HS-5 (cell line): Measurements from ENCODE around the gene PLEKHA6.

Experiments
- DNase-seq: peaks from one replicate; pipeline ENCODE4 v3.0.0-alpha.2; 2012; ENCODE audit warnings: low read depth

The PLEKHA6 gene

DNA sequence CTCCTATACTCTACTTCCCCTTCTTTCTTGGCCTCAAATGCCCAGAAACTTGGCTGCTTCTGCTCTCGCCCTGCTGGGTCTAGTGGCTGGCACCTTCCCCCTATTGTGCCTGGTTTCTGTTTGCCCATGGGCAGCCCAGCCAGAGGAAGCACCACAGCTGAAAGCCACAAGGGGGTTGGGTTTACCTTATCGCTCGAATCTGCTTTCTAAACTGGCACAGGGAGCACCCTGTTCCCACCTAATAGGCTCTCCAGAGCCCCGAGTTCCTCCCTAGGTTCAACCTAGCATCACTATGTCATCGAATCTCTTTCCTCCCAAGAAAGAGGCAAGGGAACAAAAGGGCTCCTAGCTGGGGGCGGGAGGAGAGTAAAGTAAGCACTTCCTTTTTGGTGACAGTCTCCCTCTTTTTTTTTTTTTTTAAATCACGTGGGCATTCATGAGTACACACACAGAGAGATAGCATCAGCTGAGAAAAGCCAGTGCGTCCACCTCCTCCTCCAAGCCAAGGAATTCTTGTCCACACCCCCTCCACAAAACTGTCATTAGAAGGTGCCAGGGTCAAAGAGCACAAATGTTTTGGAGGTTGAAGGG, 72.8 kb downstream of the PLEKHA6 start:
- DNase-seq, result no peak

DNA sequence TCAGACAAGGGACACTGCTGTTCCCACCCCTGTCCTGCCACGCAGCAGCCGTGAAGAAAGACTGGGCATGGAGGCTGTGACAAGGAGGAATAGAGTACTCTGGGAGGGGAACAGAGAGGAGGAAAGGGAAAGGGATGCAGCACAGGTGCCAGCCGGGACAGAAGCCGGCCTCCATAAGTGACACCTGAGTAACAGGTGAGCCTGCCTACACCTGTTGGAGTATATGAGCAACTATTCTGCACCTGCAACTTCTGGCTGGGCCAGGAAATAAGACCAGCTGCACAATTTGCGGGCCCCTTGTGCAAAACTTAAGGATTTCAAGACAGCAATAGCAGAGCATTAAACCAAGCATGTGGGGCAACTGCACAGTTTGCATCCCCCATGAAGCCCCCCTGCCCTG, 73.4 kb downstream of the PLEKHA6 start:
- no peak for DNase-seq

DNA sequence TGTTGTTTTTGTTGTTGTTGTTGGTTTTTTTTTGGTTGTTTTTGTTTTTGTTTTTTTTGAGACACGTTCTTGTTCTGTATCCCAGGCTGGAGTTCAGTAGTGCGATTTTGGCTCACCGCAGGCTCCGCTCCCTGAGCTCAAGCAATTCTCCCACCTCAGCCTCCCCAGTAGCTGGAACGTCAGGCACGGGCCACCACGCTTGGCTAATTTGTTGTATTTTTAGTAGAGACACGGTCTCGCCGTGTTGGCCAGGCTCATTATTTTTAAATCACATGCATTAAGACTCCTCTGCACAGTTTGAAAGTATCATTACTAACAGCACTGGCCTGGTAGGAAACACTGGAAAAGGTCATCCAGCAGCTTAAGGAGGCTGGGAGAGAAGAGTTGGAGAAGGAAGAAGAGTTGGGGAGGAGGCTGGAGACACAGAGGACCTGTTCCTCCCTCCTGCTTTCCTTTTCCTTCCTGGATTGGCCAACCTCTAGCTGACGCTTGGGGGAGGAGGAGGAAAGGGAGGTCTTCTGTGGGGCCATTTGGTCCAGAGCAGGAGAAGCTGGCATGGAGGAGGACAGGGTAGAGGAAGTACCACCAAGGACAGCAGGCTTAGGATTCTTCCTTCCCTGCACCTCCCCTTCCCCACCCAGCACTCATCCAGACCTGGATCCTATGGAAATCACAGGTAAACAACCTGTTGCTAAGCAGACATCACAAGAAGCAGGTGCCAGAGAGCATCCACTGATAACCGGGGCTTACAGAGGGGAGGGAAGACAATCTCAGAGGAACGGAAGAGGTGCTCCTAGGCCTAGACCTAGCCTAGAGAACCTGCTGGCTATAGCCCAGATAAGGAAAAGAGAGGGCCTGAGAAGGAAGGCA, 74.1 kb downstream of the PLEKHA6 start:
- DNase-seq, result no peak

DNA sequence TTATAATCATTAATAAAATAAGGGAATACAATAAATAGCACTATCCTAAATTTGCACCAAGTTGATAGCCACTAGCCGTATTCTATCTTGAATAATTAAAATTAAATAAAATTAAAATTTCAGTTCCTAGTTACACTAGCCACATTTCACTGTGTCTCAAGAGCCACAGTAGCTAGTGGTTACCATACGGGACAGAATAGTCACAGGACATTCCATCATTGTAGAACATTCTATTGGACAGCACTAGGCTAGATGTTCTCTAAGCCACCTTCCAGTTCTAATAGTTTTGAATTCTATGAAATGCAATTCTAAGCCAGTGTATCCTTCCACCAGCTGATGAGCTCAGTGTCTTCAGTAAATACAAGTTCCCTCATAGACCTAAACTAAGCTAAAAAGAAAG, 74.8 kb downstream of the PLEKHA6 start:
- no peak for DNase-seq

DNA sequence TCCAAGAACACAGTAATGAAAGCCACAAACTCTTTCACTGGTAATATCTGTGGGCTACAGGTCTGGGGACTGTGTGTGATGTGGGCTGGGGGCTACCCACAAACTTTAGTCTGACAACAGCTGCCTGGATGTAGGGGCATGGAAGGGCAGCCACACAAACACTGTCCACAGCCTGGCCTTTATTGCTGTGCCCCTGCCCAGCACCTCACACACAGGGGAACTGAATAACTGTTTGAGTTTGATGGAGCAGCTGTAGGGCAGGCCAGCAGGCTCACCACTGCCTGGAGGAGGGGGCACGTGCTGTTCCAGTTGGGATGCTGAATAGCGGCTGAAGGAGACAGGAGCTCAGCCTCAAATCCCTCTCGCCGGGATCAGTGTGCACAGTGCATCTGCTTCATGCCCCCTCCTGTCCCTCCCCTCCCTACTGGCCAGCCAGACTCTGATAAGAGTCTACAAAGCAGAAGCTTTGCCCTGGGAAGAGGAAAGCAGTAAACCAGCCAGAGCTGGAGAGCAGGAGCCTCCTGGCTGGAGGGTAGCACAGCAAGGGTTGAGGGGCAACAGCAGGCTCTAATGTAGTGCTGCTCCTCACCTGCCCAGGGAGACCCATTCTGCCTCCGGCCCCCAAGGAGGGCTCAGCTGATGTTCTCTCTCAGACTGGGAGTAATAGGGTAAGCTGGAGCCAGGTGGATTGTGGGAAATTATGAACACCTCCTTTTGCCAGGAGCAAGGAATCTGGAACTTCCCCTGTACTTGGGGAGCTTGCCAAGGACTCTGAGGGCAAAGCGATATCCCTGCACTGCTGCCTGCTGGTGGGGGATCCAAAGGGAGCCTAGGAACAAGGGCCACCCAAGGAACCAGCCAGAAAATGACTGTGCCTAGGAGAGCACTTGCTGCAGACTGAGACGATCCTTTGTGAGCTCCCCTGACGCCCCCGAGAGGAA, 75.7 kb downstream of the PLEKHA6 start:
- no peak for DNase-seq

DNA sequence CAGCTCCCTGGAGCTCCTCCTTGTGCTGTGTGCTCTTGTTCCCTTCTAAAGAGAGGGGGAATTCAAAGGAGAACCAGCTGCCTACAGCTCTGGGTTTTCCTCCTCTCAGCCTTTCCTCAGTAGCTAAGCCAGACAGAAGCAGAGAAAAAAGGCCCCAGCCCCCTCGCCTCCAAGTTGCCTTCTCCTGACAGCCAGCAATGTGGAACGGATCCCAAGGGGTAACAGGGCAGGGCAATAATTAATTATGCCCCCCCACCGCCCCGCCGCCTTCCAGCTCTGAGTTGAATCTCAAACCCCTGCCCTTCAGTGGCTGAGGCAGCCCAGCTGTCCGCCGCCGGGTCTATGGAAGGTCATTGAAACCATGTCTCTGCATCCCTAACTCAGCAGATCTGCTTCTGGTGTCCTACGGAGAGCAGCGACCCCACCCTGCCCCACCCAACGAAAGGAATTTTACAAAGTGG, 76.9 kb downstream of the PLEKHA6 start:
- DNase-seq, result no peak

DNA sequence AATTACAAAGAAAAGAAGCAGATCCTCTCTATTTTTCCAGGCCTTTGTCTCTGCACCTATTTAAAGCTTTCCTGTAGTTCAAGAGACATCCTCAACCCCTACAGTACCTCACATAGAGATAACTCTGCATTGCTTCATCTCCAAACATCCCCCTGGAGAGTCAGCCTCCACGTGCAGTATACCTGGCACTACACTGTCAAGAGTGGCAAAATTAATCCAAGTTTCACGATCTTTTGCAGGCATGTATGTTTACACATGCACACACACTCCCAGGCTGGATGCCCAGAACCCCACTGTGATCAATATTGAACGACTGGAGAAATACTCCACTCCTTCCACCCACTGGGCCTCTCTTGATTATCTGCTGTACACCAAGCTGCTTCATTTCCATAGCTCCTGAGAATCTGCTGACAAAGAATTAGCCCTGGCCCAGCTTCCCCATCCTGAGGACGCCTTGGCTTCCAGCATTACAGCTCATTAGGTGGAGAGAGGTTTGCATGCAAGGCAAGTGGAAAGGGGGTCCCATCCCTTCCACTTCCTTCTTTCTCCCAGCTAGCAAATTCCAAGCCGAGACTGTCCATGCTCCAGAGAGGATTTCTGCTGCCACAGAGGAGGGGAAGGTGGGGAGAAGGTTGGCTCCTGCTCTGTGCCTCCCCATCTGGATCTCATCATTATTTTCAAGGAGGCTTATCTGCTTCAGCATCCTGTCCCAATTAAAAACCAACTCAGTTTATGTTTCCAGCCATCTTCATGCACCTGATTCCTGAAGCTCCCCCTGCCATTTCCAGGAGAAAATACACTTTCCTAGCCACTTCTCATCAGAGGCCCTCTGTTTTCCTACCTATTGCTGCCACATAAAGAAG, 79.4 kb downstream of the PLEKHA6 start:
- no peak for DNase-seq

DNA sequence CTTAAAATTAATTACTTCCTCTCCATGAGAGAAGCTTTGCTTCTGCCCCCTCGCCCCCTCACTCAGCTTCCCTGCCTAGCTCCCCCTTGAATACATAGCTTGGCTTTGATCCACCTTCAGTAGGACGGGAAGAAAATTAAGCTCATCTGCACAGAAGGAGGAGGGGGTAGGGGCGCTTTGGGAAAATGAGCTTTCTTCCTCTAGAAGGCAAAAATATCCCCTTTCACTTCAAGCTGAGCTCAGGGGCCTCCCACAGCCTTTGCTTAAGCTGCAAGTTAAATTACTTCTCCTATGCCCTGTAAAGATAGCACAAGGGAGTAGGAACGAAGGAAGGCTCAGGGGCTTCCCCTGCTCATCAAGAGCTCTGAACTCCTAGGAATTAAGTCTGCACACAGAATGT, 80.8 kb downstream of the PLEKHA6 start:
- DNase-seq, result no peak

DNA sequence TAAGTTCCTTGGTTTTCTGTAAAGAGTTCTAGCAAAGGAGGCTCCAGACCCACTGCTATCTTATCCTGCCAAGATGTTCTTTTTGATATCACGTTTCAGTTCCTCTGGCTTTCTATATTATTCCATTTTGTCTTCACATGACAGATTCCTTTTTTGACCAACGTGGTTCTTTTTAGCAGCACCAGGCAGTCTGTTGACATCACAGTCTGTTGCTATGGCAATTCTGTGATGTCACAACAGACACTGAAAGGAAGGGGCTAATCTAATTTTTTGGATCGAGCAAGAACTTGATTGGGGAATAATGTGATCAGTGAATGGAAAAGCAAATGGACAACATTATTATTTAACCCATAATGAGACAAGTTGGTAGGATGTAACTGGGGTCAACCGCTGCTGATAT, 81.5 kb downstream of the PLEKHA6 start:
- no peak for DNase-seq

DNA sequence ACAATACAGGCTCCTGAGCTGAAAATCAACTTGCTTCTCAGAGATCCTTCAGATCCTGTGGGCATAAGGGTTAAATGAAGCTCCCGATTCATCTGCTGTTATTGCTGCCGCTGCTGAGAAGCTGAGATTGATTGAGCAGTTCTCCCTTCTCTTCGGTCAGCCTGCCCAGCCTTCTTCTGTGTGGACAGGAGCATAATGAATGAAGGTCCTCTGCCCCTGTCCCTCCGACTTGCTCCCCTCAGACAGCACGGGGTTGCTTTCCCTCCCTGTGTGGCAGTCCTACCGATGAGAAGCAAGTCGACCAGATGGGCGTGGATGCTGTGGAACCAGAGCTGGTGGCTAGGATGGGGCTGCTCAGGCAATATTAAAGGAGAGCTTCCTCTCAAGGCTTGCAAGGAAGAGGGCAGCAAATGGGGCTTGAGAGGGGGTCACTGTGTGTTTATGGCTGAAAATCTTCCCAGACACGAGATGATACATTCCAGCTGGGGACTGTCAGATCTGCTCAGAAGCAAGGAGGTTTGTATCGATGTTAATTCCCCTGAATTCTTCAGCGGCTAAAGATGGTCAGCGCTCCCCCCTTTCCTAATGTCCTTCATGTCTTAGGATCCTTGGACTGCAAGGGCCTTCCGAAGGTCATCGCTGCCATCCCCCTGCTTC, 82.0 kb downstream of the PLEKHA6 start:
- no peak for DNase-seq

DNA sequence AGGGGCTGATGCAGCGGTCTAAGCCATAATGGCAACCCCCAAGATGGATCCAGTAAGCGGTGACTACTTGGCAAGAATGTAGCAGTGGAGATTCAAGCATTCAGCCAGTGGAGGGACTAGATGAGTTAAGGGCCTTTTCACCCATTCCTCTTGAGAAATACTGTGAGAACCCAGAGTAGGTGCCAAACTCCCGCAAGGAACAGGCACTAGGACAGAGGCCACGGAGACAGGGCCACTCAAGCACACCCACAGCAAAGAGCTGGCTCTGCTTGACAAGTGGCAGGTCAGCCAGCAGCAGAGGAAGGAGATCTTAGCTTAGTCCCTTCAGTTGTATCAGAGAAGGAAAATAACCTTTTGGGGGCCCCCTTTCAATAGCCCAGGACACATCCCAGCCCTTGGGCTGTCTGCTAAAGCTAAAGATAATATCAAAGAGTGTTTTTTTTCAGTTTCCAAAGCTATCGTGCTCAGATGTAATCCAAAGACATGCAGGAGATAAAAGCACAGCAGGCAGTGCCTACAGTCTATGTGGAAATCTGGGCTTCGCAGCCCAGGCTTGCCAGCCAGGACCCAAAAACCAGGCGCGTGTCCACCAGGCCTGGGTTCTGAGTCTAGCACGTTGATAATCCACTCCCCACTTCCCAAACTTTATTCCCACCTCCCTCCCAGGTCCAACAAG, 83.9 kb downstream of the PLEKHA6 start:
- DNase-seq, result no peak

DNA sequence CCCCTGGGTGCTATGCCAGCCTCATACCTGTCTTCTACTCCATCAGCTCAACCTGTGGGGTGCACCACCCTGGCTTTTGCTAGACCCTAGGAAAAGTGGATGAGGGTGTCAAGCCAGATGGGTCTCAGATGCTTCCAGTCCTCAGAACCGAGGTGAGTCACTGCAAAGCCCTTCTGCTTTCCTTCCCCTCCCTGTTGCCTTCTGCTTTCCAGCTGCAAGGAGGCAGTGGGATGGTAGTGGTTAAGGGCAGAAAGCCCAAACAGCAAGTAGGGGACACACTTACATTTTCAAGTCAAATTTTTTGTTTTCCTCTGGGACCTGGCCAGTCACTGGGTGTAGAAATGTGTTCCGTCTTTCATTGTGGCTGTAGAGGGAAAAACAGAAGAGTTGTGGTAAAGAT, 85.3 kb downstream of the PLEKHA6 start:
- DNase-seq, result no peak

DNA sequence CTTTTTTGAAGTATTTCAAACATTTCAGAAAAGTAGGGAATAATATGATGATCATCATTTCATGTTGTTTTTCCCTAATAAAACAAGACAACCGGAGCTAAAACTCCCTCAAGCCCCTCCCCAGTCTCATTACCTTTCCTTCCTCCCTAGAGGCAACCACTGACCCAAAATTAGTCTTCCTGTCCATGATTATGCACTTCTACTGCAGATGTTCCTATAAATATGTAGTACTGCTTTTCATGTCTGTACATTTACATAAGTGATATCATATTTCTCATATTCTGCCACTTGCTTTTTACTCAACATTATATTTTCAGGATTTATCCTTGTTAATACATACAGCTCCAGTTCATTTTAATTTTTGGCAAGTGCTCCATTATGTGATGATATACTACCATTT, 87.2 kb downstream of the PLEKHA6 start:
- DNase-seq, result no peak

DNA sequence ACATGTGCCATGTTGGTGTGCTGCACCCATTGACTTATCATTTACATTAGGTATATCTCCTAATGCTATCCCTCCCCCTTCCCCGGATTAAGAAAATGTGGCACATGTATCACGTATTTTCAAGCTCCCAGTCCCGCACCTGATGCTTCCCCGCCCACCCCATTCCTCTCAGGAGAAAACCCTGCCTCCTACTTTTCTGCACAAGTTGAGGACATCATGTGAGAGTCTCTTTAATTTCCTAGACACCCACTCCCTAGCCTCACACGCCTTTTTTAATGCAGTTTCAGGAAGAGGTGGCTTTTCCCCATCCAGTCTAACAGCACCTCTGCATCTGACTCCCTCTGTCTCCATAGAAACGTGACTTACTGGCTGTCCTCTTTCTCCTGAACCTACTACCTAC, 87.8 kb downstream of the PLEKHA6 start:
- no peak for DNase-seq

DNA sequence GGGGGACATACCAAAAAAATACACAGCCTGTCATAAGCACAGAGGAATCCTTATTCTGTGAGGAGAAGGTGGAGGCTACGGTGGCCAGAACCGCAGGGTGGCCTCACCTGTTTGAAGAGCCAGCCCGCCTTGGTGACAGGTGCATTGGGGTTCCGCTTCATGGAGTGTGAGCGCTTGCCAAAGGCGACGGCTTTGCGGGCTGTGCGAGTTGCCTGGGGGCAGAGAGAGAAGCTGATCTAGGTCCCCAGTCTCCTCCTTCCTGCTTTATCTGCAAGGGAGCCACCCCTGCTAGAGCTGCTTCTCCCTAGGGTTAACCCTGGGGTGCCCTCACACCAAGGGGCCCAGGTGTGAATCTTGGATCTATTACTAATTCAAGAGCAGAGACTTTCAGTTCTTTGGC, 91.6 kb downstream of the PLEKHA6 start:
- DNase-seq, result no peak

DNA sequence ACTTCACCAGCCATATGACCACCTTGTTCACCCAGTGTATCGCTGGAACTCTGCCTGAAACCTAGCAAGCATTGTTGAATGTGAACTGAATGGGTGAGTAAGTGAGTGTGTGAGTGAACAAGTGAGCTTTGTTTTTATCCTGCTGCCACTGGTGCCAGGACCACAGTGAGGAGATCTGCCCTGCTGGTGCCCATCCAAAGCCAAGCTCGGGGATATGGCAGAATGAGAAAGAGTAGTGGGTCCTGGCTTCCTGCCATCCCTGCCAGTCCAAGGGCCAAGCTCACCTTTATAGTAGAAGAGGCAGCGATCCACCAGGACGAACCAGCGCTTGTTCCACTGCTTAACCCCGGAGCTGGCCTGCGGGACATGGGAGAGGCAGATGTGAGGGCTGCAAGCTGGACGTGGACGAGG, 92.5 kb downstream of the PLEKHA6 start:
- DNase-seq, result no peak

DNA sequence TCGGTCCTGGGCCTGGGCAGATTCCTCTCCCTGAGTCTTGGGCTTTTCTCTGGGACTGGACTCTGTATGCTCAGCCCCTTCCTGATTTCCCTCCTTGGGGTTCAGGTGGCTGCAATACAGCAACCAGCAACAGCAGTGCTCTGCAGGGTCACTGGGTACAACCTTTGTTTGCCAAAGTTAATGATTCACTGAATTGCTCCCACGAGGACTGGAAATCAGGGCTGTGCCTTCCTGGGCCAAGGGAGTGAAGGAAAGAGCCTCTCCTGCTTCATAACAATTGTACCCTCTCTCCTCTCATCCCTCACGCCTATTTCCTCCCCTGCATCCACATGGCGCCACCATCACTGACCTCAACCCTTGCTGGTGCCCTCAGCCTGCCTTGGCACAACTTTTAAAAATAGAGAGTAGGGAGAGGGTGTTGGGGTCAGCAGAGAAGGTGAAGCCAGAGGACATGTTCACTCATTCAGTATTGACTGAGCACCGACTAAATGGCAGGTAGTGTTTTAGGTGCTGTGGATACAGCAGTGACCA, 93.2 kb downstream of the PLEKHA6 start:
- no peak for DNase-seq

DNA sequence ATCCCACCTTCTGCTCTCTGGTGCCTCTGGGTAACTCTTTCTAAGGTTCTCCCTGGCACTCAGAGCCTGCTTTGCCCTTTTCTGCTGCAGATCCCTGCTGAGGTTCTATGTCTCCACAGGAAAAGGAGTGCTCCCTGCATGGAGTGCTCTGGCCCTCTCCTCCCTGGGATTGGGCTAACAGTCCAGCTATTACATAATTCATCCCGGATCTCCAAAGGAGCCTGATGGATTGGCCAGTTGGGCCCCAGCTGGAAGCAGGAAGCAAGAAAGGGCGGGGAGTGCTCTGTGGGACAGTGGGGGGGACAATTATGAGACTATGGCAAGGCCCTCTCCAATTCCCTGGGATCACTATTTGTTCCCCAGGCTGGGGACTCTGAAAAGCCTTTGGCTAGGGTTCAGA, 94.1 kb downstream of the PLEKHA6 start:
- DNase-seq, result no peak

DNA sequence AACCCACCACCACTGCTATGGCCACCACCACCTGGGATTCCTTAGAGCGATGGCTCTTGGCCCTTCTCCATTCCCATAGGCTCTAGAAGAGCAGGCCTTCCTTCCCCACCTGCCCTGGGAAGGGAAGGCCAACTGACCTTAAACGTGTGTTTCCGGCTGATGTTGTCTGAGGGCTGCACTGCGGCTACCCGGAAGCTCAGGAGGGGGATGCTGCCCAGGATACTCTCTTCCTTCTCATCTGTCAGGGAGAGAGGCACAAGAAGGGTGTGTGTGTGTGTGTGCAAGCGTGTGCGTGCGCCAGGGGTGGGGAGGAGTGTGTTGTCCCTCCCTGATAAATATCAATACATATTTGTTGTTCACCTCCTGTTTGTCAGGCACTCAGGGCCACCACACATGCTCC, 94.9 kb downstream of the PLEKHA6 start:
- DNase-seq, result no peak

DNA sequence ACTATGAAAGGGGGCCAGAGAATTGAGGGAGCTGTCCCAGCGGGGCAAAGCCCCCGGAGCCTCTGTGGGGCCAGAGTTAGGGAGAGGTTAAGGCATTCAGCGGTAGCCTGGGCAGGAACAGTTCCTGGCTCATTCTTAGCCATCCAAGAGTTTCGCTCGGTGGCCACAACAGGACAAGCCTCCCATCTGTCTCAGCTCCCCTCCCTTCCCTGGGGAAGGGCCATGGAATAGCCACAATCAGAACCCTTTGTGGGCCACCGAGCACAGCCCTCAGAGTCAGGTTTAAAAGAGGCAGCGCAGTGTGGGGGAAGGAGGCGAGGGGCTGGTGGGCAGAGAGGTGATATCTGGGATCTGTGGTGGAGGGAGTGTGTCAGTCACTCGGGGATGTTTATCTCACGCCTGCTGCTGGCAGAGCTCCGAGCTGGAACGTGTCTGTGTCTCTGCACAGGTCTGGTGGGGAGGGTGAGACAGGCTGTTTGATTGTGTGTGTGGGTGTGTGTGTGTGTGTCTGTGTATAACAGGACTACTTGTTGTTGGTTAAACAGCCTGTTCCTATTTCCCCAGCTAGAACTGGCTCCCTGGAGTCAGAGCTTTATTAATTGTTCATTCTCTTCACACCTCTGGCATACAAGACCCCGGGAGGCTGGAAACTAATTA, 96.3 kb downstream of the PLEKHA6 start:
- DNase-seq, result no peak
